Common myeloid progenitor, CD34-positive (primary cell): ENCODE measurements around the gene AGT.

Experiments used
- CTCF ChIA-PET: fragments of 350-600 bp; sonication (Branson Sonifier 250); formaldehyde crosslinking; loops from one replicate; lab custom pipeline; 2021; ENCODE audit warnings: antibody characterized with exemption; lab: Charles Lee
- POLR2A ChIA-PET: fragments of 350-600 bp; sonication (Branson Sonifier 250); formaldehyde crosslinking; loops from one replicate; lab custom pipeline; 2021; ENCODE audit warnings: antibody characterized with exemption; lab: Charles Lee
- DNase-seq, 3 donors: peaks; one replicate each; pipeline versions ENCODE4 v3.0.0 to v3.0.0-alpha.2; 2013
- H3K27ac ChIP-seq, 2 experiments: 1 replicate in 1 of 2; 2 replicates in 1 of 2; pipeline ENCODE4 v1.7.0; 2013; ENCODE audit warnings: inconsistent platforms in 2 of 2, low read length in 2 of 2, mild to moderate bottlenecking in 2 of 2, low read depth in 1 of 2, moderate library complexity in 1 of 2; ENCODE audit not compliant: severe bottlenecking in 2 of 2, insufficient read depth in 1 of 2, poor library complexity in 1 of 2
- H3K27me3 ChIP-seq, 5 experiments: replicated peaks in 2 of 5; 1 replicate in 3 of 5; 2 replicates in 2 of 5; pipeline versions ENCODE4 v1.6.1 to v1.7.0; 2013; ENCODE audit warnings: low read length in 4 of 5, mild to moderate bottlenecking in 2 of 5, moderate library complexity in 2 of 5, inconsistent platforms in 1 of 5; ENCODE audit not compliant: insufficient read depth in 5 of 5, control insufficient read depth in 4 of 5
- H3K36me3 ChIP-seq, 4 experiments: 1 replicate in 2 of 4; 2 replicates in 2 of 4; pipeline versions ENCODE4 v1.6.1 to v1.7.0; 2013; ENCODE audit warnings: low read length in 3 of 4, control low read depth in 1 of 4, mild to moderate bottlenecking in 1 of 4; ENCODE audit not compliant: control insufficient read depth in 4 of 4, insufficient read depth in 4 of 4
- H3K4me1 ChIP-seq, 4 experiments: 1 replicate in 3 of 4; 2 replicates in 1 of 4; pipeline versions ENCODE4 v1.6.1 to v1.7.1; 2013; ENCODE audit warnings: low read length in 3 of 4, mild to moderate bottlenecking in 3 of 4, control low read depth in 1 of 4, inconsistent platforms in 1 of 4, moderate library complexity in 1 of 4; ENCODE audit not compliant: control insufficient read depth in 4 of 4, insufficient read depth in 4 of 4; ENCODE audit errors: control extremely low read depth in 1 of 4
- H3K4me3 ChIP-seq, 7 experiments: 1 replicate in 4 of 7; 2 replicates in 3 of 7; pipeline versions ENCODE4 v1.5.1 to v1.7.0; 2013; ENCODE audit warnings: mild to moderate bottlenecking in 7 of 7, low read length in 6 of 7, moderate library complexity in 6 of 7, inconsistent platforms in 2 of 7, low read depth in 2 of 7, control low read depth in 1 of 7; ENCODE audit not compliant: insufficient read depth in 4 of 7, control insufficient read depth in 1 of 7; ENCODE audit errors: extremely low read depth in 1 of 7
- H3K9me3 ChIP-seq, 5 experiments: 1 replicate in 4 of 5; 2 replicates in 1 of 5; pipeline versions ENCODE4 v1.6.1 to v1.7.1; 2013; ENCODE audit warnings: low read length in 4 of 5, mild to moderate bottlenecking in 2 of 5, inconsistent platforms in 1 of 5, low read depth in 1 of 5, moderate library complexity in 1 of 5; ENCODE audit not compliant: control insufficient read depth in 4 of 5, insufficient read depth in 2 of 5; ENCODE audit errors: control extremely low read depth in 1 of 5
- WGBS: methylation state at CpG from one replicate; pipeline ENCODE4 v1.1.5; 2013; ENCODE audit not compliant: insufficient coverage; 5-methylcytosine and 5-hydroxymethylcytosine counted together

The AGT gene

DNA sequence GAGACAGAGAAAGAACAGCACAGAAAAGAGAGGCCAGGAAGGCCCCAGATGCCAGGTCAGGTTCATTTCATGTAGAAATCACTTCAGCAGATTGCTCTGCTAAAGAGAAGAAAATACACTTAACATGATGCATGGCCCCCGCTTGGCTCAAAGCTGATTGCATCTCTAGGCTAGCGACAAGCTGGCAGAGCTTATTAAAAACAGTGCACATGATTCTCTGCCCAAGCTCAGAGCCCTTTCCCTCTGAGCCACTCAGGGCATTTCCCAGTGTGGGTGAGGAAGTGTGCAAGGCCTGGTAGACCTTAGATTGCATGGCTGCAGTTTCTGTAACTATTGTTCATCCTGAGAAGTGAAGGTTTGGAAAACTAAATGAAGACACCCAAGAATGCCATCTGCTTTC lies 30.0 kb upstream of the AGT start:
- Histone ChIP-seq H3K36me3 (no peaks in the 10 kb centered on the region), H3K4me1 (peaks cover 0 to 2% (median under 1%) of the 10 kb centered on the region in 4 experiments), H3K27me3 (peaks cover 0 to 1% (median 0%) of the 10 kb centered on the region in 5 experiments), H3K27ac (no peak overlapping the region), H3K9me3 (no peaks in the 10 kb centered on the region), H3K4me3 (no peak overlapping the region)
- DNase-seq = no peak
- ChIA-PET POLR2A (no interaction called here), CTCF (interaction anchor here (0.8 kb wide), 1 partner anchor 315 kb away, joined by 3 read pairs; no protein-coding TSS in a partner anchor)
- 91% methylated on average over 2 of the region's 2 CpGs for WGBS

DNA sequence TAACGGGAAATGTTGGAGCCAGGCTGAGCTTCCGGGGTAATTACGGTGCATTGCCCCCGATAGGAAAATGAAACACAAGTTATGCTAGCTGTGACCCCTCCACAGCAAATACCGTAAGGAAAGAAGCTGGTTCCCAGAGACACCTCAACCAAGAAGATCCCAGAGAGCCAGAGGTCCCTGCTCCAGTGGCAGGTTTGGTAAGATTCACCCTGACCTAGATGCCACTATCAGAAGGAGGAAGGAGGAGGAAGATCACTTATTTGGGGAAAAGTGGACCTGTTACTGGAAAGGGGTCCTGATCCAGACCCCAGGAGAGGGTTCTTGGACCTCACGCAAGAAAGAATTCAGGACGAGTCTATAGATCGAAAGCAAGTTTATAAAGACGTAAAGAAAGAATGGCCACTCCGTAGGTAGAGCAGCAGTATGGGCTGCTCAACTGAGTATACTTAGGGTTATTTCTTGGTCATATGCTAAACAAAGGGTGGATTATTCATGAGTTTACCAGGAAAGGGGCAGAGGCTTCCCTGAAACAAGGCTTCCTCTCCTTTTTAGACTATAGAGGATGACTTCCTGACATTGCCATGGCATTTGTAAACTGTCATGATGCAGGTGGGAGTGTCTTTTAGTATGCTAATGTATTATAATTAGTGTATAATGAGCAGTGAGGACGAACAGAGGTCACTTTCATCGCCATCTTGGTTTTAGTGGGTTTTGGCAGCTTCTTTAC lies 25.8 kb upstream of the AGT start:
- Histone ChIP-seq H3K4me3 (no peak overlapping the region), H3K36me3 (no peaks in the 10 kb centered on the region), H3K4me1 (no peaks in the 10 kb centered on the region), H3K9me3 (peaks cover 0 to 4% (median 4%) of the 10 kb centered on the region in 5 experiments), H3K27me3 (peaks cover 0 to 11% (median 2%) of the 10 kb centered on the region in 5 experiments), H3K27ac (no peak overlapping the region)
- no peak for DNase-seq
- 95% methylated on average over 11 of the region's 12 CpGs for WGBS
- CTCF ChIA-PET = no interaction called here
- POLR2A ChIA-PET = no interaction called here

DNA sequence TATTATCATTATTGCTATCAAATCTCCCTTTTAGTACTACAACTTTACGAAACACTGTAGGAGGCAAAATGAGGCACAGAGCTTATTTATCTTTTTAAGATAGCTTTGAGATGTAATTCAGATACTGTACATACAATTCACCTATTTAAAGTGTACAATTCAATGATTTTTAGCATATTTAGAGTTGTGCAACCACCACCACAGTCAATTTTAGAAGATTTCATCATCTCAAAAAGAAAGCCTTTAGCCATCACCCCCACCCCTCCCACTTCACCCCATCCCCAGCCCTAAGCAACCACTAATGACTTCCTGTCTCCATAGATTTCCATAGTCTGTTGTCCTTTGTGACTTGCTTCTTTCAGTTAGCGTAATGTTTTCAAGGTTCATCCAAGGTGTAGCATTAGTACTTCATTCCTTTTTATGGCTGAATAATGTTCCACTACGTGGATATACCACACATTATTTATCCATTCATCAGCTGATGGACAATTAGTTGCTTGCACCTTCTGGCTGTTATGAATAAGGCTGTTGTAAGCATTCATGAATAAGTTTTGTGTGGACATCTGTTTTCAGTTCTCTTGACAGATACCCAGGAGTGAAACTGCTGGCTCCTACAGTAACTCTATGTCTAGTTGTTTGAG lies 23.8 kb upstream of the AGT start:
- Histone ChIP-seq H3K36me3 (no peaks in the 10 kb centered on the region), H3K9me3 (peaks cover 0 to 4% (median 4%) of the 10 kb centered on the region in 5 experiments), H3K27me3 (peaks cover 0 to 11% (median 2%) of the 10 kb centered on the region in 5 experiments), H3K27ac (no peak overlapping the region), H3K4me1 (no peaks in the 10 kb centered on the region), H3K4me3 (no peak overlapping the region)
- no peak for DNase-seq
- ChIA-PET CTCF (no interaction called here), POLR2A (no interaction called here)
- 100% methylated on average over 1 of the region's 3 CpGs for WGBS

DNA sequence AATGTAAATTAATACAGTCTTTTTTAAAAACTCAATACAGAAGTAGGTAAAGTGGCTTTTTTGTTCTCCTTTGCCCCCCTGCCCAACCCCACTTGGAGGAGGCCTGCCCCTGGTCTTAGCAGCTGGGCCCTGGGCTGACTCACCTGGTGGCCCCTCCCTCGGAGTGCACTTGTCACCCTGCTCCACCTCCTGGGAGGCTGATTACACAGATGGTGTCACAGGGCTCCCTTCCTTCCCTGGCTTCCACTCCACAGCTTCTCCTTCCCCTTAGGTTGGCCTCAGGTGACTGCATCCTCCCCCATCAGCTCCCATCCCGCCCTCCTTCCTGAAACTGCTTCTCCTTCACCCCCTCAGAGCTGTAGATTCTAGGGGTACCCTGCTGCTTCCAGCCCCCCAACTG lies 21.5 kb upstream of the AGT start:
- 63% methylated on average over 2 of the region's 2 CpGs for whole genome bisulfite sequencing
- H3K27me3 ChIP-seq = peaks cover 0 to 11% (median 2%) of the 10 kb centered on the region in 5 experiments
- no peaks in the 10 kb centered on the region for H3K36me3 ChIP-seq
- H3K4me3 ChIP-seq = no peak overlapping the region
- no peaks in the 10 kb centered on the region for H3K4me1 ChIP-seq
- CTCF ChIA-PET = no interaction called here
- POLR2A ChIA-PET = no interaction called here
- peaks cover 0 to 4% (median 4%) of the 10 kb centered on the region in 5 experiments for H3K9me3 ChIP-seq
- no peak overlapping the region for H3K27ac ChIP-seq
- DNase-seq = no peak

GRCh38 chr1:230730977-230731376 lies 17.1 kb upstream of the AGT start:
- CTCF ChIA-PET = no interaction called here
- DNase-seq = no peak
- Histone ChIP-seq H3K27ac (no peak overlapping the region), H3K4me3 (no peak overlapping the region), H3K27me3 (peaks cover 0 to 7% (median 4%) of the 10 kb centered on the region in 5 experiments), H3K9me3 (no peaks in the 10 kb centered on the region), H3K36me3 (no peaks in the 10 kb centered on the region), H3K4me1 (no peaks in the 10 kb centered on the region)
- POLR2A ChIA-PET = no interaction called here
- 99% methylated on average over 4 of the region's 5 CpGs for WGBS

- peaks cover 0 to 3% (median 2%) of the 10 kb centered on the region in 5 experiments for H3K27me3 ChIP-seq
- no peaks in the 10 kb centered on the region for H3K4me1 ChIP-seq
- H3K36me3 ChIP-seq = no peaks in the 10 kb centered on the region
- H3K27ac ChIP-seq = no peak overlapping the region
- H3K4me3 ChIP-seq = no peak overlapping the region
- ChIA-PET POLR2A (no interaction called here), CTCF (interaction anchor here (1.4 kb wide), 1 partner anchor 12 kb away, joined by 3 read pairs; no protein-coding TSS in a partner anchor)
- DNase-seq = no peak
- no peaks in the 10 kb centered on the region for H3K9me3 ChIP-seq
- WGBS = 90% methylated on average over 5 of the region's 6 CpGs
These were observed 14.9 kb upstream of the AGT start for GRCh38 chr1:230728710-230729392.
